ENCODE results near the gene FUT7. TPM values are rescaled to one million over a fixed set of nuclear protein-coding genes. Genes with fewer than 3 reads are reported as not detected.

The FUT7 gene
- total RNA-seq, 1 experiment from 2014 or later = not detected

- ChIA-PET CTCF (interaction anchor here (0.5 to 0.6 kb wide), 2 partner anchors 15 to 204 kb away, joined by 5 read pairs; no protein-coding TSS in a partner anchor), POLR2A (ENCODE audit: low non-redundant PET) (no interaction called here)
- Histone ChIP-seq H3K9me3 (ENCODE audit: low read depth, low read length, poor library complexity, severe bottlenecking) (no peaks in the 10 kb centered on the region), H3K27ac (ENCODE audit: low read depth, low read length, poor library complexity, severe bottlenecking) (peak within 1 kb of the TSS; percentile 64), H3K36me3 (ENCODE audit: insufficient read depth, low read length, poor library complexity, severe bottlenecking) (no peaks in the 10 kb centered on the region), H3K4me3 (ENCODE audit: low read depth, low read length, poor library complexity, severe bottlenecking) (peak within 1 kb of the TSS; percentile 61), H3K27me3 (replicated peaks; ENCODE audit: insufficient read depth, low read depth, low read length, poor library complexity) (no peaks in the 10 kb centered on the region), H3K4me1 (ENCODE audit: insufficient read depth, low read length, poor library complexity, severe bottlenecking) (peaks cover 10% of the 10 kb centered on the region)
- no peak for DNase-seq (ENCODE audit: low spot score)
- BruUV-seq (replicated peaks) = no TSS peak
- no peak for TF ChIP-seq EZH2 (IDR thresholded peaks at IDR 0.05; ENCODE audit: borderline replicate concordance, low read depth, low read length, poor library complexity, severe bottlenecking)
- TF ChIP-seq, protein P1, sequence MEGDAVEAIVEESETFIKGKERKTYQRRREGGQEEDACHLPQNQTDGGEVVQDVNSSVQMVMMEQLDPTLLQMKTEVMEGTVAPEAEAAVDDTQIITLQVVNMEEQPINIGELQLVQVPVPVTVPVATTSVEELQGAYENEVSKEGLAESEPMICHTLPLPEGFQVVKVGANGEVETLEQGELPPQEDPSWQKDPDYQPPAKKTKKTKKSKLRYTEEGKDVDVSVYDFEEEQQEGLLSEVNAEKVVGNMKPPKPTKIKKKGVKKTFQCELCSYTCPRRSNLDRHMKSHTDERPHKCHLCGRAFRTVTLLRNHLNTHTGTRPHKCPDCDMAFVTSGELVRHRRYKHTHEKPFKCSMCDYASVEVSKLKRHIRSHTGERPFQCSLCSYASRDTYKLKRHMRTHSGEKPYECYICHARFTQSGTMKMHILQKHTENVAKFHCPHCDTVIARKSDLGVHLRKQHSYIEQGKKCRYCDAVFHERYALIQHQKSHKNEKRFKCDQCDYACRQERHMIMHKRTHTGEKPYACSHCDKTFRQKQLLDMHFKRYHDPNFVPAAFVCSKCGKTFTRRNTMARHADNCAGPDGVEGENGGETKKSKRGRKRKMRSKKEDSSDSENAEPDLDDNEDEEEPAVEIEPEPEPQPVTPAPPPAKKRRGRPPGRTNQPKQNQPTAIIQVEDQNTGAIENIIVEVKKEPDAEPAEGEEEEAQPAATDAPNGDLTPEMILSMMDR (conservative IDR thresholded peaks at IDR 0.05; ENCODE audit: low read depth, low read length) = no peak
- intact Hi-C loops (cut with micrococcal nuclease; ENCODE audit: unreplicated experiment) = no loop called here
These were observed 4.3 kb downstream of the FUT7 start, which contains the start of gene ABCA2 for GRCh38 chr9:137027369-137028262. TSS of gene ABCA2 (minus strand) at chr9:137028237. CDS start at chr9:137028140, 97 bp downstream.

DNA sequence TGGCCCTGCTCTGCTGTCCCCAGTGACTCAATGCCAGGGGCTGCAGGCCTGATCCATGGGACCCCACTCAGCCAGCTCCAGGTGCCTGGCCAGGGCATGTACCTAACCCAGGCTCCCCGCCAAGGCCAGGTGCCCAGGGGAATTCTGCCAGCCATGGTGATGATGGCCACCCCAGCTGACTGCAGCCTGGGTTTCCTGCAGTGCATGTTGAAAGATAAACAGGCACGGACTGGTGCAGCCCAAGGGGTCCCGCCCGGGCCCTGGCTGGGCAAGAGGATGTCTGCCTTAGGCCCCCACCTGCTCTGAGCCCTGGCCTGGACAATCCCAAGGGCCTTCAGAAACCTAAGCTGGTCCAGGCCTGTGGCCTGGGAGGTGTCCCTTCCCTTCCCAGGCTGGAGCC is 5.1 kb downstream of the FUT7 start:
- Histone ChIP-seq H3K4me3 (ENCODE audit: low read depth, low read length, poor library complexity, severe bottlenecking) (peak overlapping the region; percentile 51), H3K27me3 (replicated peaks; ENCODE audit: insufficient read depth, low read depth, low read length, poor library complexity) (no peaks in the 10 kb centered on the region), H3K9me3 (ENCODE audit: low read depth, low read length, poor library complexity, severe bottlenecking) (no peaks in the 10 kb centered on the region), H3K27ac (ENCODE audit: low read depth, low read length, poor library complexity, severe bottlenecking) (no peak overlapping the region), H3K36me3 (ENCODE audit: insufficient read depth, low read length, poor library complexity, severe bottlenecking) (no peaks in the 10 kb centered on the region), H3K4me1 (ENCODE audit: insufficient read depth, low read length, poor library complexity, severe bottlenecking) (peaks cover 10% of the 10 kb centered on the region)
- POLR2A ChIA-PET (ENCODE audit: low non-redundant PET) = no interaction called here
- CTCF ChIA-PET = no interaction called here
- TF ChIP-seq, protein P1 (conservative IDR thresholded peaks at IDR 0.05; ENCODE audit: low read depth, low read length) = no peak
- no peak for TF ChIP-seq EZH2 (IDR thresholded peaks at IDR 0.05; ENCODE audit: borderline replicate concordance, low read depth, low read length, poor library complexity, severe bottlenecking)
- intact Hi-C loops (cut with micrococcal nuclease; ENCODE audit: unreplicated experiment) = no loop called here
- no peak for DNase-seq (ENCODE audit: low spot score)
- no TSS peak for BruUV-seq (replicated peaks)

DNA sequence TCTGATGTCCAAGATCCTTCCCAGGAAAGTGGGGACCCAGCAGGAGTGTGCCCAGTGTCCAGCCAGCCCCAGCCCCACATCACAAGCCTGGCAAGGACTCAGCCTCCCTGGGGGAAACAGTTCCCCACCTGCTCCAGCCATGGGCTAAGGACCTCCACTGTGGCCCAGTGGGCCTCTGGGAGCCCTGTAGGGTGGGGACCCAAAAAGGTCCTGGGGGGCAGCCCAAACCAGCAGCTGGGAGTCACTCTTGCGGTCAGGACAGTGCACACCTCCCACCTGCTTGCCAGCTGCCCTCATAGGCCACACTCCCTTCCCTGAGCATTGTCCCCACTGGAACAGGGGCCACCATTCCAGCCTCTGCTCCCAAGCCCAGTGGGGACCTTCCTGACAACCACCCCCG is 5.5 kb downstream of the FUT7 start:
- TF ChIP-seq, protein P1 (conservative IDR thresholded peaks at IDR 0.05; ENCODE audit: low read depth, low read length) = no peak
- no peak for TF ChIP-seq EZH2 (IDR thresholded peaks at IDR 0.05; ENCODE audit: borderline replicate concordance, low read depth, low read length, poor library complexity, severe bottlenecking)
- Histone ChIP-seq H3K9me3 (ENCODE audit: low read depth, low read length, poor library complexity, severe bottlenecking) (no peaks in the 10 kb centered on the region), H3K27ac (ENCODE audit: low read depth, low read length, poor library complexity, severe bottlenecking) (no peak overlapping the region), H3K4me3 (ENCODE audit: low read depth, low read length, poor library complexity, severe bottlenecking) (no peak overlapping the region), H3K36me3 (ENCODE audit: insufficient read depth, low read length, poor library complexity, severe bottlenecking) (no peaks in the 10 kb centered on the region), H3K4me1 (ENCODE audit: insufficient read depth, low read length, poor library complexity, severe bottlenecking) (peaks cover 10% of the 10 kb centered on the region), H3K27me3 (replicated peaks; ENCODE audit: insufficient read depth, low read depth, low read length, poor library complexity) (no peaks in the 10 kb centered on the region)
- ChIA-PET POLR2A (ENCODE audit: low non-redundant PET) (no interaction called here), CTCF (no interaction called here)
- no peak for DNase-seq (ENCODE audit: low spot score)
- BruUV-seq (replicated peaks) = no TSS peak
- intact Hi-C loops (cut with micrococcal nuclease; ENCODE audit: unreplicated experiment) = no loop called here
